ENCODE data around the gene HOXC9.

- no peak for TF ChIP-seq CTCF (IDR thresholded peaks at IDR 0.05 in 4 of 5, conservative IDR thresholded peaks at IDR 0.05 in 1 of 5)
- TF ChIP-seq POLR2A (IDR thresholded peaks at IDR 0.05), result no peak
These were observed 39.0 kb downstream of the HOXC9 start for GRCh38 chr12:54038871-54039414.
